GF-D8 (cell line): ENCODE measurements around the gene GARNL3.

Experiments
- DNase-seq: peaks from one replicate; lab custom pipeline; 2025; lab: John Stamatoyannopoulos, UW

The GARNL3 gene

DNA sequence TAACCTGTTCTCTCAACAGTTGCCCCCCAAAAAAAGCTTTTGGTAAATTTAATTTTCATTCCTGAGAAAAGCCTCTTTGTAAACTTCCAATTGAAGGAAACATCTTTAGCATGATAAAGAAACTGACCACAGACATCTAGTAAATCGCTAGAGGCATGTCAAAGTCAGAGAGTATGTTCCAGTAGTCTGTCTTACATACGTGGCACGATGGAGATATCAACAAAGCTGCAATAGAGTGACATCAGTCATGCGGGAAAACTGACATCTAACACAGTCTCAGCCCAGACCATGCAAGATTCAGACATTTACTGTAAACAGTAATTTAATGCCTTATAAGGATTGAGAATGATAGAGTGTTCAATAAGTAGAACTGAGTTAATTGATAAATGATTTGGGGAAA lies 45.1 kb downstream of the GARNL3 start:
- DNase-seq: no peak

DNA sequence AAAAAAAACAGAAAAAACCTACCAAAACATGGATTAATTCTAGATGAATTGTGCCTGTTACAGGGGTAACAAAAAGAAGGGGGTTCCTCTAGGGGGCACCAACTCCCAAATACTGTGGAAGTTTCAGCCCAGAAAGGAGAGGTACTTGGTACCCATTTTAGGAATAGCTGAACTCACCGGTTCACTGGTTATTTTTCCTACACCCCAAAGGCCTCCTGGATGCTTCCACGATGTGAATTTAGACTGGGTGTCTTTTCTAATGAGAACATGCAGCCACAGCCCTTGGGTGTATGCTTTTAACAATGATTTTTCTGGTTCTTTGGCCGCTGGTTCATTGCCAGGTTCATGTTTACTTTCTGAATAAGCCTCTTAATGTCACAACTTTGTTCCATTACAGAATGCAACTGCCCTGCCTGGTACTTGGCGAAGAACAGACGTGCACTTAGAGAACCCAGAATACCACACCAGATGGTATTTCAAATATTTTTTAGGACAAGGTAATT lies 46.7 kb downstream of the GARNL3 start:
- no peak for DNase-seq

DNA sequence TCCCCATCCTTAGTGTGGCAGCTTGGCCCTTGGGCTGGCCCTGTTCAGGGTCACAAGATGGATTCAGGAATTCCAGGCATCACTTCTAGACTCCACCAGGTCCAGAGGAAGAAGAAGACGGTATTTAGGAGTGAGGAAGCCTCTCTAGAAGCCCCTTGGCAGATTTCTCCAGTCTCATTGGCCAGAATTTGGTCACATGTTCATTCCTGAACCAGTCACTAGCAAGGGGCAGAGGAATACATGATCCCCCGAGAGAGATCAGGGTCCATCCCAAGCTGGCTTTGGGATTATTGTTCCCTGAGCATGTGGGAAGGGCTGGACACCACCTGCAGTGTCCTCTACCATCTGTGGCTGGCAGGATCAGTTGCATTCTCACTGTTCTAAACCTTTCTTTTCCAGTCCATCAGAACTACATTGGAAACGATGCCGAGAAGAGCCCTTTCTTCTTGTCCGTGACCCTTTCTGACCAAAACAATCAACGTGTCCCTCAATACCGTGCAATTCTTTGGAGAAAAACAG lies 48.5 kb downstream of the GARNL3 start:
- no peak for DNase-seq

DNA sequence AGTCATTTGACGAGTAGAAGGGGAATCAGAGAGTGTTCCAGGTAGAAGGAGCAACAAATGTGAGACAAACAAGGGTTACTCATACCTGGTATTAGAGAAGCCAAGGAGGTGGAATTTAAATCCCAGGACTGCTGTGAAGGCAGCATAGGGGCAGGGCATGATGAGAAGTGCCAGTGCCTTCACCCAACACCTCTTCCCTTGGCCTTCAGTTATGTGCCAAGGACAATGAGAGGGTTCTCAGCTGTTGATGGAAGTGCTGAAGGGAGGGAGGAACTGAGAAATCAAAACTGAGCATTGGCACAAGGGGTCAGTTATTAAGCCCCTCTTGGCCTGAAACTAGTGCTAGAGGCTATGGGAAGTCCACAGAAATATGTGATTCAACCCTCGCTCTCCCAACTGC lies 50.3 kb downstream of the GARNL3 start:
- DNase-seq: no peak

DNA sequence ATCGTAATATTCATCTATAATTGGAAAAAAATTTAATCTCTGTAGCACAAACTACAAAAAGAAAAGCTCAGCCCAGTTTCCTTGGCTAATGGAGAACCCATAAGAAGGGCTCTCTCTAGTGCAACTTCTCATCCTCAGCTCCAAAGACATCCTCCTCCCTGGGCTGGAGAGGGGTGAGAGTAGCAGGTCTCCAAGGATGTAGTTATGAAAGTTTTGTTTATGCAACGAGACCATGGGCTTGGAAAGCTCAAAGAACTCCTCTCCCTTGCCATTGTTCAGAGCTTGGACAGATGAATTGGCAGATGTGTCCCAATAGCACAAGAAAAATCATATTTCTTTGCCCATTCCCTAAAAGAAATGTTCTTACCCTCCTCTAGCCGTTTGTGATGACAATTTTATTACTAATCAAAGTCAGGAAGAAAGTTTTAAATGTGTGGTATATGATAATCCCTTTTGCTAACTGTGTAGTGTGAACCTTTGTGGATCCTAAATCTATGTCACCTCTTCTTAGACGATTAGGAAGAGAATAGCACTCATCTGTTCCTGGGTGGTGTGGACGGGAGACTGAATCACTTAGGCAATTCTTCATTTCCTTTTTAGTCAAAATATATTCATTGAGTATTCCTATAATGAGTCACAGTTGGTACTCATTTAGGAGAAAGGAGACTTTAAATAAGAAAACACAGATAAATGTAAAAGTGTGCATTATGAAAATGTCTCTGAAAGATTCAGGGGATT lies 52.2 kb downstream of the GARNL3 start:
- DNase-seq: no peak

DNA sequence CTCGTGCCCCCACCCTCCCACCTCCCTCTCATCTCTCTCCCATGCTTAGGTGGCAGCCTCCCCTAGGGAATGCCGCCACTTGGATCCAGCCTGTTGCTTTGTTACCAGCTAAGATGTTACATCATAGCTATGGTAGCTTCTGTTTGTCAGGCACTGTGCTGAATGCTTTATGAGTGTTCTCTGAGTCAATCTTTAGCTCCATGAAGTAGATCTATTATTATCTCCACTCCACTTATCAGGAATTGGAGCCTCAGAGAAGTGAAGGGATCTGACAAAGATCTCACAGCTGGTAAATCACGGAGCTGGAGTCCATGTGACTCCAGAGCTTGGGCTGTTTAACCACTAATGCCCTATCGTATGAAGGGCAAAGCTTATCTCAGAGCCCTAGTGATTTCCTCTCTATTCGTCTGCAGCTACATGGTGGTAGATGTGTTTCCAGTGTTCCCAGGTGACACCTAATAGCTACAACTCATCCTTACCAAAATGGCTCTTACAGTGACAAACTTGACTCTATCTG lies 54.1 kb downstream of the GARNL3 start:
- DNase-seq: no peak

DNA sequence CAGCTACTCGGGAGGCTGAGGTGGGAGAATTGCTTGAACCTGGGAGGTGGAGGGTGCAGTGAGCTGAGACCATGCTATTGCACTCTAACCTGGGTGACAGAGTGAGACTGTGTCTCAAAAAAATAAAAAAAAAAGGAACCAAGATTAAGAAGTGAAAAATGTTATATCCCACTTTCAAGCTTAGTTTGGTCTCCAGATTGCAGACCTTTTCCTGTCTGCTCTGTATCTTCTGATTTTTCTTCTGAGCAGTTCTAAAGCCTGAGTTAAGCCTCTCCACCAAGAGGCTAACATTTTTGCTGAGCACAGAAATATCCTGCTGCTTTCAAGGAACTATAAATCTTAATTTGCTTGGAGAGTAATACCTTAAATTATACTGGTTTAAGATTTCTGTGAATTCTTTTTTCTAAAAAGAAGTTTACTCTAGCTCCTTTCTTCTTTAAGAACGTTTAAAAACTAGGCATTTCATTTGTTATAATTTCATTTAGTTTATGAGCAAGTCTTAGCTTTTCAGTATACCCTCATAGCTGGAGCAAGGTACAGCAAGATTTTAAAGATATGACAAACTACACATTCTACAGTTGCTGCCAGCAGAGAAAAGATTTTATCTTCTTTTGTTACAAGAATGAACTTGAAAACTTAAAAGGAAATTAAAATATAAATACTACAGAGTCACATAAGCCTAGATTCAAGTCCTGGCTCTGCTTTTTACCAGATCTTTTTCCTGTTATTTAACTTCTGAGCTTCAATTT lies 55.0 kb downstream of the GARNL3 start:
- DNase-seq: no peak

DNA sequence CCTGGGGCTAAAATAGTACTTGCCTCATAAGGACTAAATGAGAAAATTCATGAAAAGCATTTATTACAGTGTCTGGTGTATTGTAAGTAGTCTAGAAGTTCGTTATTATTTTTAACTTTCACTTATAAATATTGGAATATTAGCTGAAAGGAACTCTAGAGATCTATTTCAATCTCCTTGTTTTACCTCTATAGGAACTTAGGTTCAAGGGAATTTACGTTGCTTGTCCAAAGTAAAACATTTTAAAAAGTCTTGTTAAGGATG lies 55.5 kb downstream of the GARNL3 start:
- DNase-seq: no peak

DNA sequence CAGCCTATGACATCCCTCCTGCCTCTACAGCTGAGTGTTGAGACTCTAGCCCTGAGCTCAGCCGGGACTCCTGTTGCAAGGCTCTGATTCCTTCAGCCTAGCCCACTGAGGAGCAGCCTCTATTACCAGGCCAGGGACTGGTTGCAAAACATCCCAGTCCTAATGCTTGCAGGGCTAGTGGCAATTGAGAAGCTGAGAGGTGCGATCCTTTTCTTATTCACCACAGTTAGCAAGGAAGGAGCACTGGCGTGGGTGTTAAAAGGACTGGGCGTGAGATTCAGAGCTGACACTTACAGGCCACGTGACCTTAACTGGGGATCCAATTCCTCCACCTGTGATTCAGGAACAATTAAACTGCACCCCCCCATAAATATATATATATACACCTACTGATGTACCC lies 58.8 kb downstream of the GARNL3 start:
- no peak for DNase-seq

DNA sequence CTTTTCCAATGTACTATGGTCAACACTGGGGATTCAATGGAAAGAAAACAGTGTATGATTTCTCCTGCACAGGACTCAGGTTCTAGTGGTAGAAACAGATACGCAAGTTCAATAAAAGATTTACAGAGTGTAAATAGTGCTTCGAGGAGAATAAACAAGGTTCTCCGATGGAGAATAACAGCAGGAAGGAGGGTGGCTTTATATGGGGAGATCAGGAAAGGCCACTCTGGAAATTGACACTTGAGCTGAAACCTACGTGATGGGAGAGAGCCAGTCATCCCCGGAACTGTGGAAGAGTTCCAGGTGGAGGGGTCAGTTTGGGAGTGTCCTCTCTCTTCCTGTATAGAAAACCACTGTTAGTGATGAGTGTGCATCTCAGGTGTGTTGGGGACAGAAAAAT lies 65.9 kb downstream of the GARNL3 start:
- no peak for DNase-seq

DNA sequence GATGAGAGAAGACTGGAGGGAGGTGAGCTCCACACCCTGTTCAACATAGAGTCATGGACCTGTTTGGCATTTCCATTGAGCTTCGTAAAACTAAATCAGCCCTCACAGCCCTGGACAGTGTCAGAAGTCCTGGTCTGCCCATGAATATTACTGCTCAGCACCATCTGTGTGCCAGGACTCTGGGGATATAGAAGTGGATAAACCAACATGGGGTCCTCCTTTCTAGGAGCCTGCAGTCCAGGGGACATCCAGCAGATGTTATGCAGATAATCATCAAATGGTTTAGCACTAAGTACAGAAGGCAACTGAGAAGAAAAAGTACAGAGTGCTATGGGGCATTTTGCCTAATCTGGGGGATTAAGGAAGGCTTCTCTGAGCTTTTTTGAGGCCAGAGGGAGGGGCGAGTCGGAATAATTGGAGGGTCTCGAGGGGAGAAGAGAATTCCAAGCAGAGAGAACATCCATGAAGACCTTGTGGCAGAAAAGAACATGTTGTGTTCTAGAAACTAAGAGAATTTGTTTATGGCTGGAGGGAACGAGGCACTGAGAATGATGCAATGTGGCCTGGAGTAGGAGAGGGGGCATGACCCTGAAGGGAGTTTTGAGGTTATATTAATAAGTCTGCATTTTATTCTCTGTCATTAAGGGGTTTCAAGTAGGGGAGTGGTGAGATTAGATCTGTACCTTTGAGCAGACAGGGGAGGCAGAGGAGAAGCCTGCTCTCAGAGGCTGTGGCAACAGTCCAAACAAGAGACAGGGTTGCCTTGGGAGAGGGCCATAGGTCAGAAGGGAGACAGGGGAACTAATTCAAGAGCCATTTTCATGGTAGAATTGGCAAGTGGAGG lies 68.9 kb downstream of the GARNL3 start:
- DNase-seq: no peak

DNA sequence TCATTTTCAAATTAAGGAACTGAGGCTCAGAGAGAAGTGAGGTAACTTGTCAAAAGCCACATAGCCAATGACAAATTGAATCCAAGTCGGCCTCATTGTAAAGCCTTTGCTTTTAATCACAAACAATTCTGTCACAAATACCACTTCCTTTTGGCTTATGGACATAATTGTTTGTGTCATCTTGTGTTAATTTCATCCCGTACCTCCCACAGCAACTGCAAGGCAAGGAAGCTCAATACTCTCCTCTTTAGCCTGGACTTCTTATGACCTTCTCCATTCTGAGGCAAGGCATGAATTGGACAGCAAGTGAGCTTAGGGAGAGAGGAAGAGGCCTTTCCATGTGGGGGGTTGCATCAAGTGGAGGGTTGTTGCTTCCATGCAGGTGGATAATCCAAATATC lies 70.2 kb downstream of the GARNL3 start:
- no peak for DNase-seq

DNA sequence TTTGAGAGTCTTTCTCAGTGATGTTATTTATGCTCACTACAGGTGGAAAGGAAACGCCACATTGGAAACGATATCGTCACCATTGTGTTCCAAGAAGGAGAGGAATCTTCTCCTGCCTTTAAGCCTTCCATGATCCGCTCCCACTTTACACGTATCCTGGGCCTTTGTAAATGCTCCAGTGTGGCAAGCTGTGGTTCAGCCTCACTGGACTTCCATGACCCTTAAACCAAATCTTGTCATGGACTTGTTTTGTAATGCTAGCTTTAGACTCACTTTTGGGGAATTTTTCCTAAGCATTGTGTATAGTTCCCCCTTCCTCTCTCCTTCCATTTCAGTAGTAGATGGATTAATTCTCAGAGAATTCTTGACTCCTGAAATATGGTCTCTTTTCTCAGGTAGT lies 71.5 kb downstream of the GARNL3 start:
- no peak for DNase-seq

DNA sequence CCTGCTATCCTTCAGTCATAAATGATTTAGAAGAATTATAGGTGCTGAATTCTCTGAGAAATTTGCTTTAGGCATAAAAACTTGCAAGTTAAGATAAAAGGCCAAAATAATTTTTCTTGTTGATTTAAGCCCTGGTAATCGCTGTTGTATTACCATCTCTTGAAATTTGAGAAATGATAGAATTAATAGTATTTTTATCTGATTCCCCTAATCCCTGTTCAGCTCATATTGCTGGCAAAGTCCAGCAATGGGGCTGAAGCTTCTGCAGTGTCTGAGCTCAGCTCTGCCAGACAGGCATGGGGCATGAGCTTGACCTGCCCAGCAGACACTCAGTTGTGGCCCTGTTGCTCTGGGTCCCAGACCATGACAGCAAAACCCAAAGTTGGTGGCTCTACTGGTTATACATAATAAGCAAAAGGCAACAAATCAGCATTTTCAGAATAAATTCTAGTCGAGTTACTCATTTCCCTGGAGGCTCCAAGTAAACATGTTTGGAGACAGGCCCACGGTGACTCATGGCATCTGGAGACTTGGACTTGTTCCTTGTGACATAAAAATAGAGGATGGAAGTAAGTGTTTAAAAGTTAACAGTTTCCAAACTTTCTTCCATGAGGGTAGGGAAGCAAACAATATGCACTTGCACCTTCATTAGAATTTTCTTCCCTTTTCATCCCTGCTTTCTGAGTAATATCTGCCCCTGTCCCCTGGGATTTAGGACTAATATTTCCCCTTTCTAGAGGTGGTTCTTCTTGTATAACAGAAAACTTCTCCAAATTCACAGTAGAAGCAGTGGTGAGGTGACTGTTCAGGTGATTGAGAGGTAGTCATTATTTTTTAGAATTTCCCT lies 72.2 kb downstream of the GARNL3 start:
- no peak for DNase-seq

DNA sequence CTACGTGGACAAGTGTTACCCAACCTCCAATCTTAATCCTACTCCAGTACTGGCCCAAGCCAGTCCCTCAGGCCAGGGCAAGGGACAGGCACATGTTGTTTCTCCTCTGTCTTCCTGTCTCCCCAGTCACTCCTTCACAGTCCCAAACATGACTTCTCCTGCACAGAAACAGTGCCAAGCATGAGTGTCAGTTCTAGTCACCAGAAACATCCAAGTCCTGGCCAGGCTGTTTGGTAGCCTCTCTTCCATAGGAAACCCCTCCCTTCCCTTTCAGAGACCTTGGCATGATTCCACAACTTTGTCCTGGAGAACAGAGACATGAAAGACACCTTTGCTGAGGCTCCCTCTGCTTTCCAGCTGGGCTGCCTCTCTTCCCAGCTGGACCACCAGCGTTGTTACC lies 76.1 kb downstream of the GARNL3 start:
- no peak for DNase-seq

DNA sequence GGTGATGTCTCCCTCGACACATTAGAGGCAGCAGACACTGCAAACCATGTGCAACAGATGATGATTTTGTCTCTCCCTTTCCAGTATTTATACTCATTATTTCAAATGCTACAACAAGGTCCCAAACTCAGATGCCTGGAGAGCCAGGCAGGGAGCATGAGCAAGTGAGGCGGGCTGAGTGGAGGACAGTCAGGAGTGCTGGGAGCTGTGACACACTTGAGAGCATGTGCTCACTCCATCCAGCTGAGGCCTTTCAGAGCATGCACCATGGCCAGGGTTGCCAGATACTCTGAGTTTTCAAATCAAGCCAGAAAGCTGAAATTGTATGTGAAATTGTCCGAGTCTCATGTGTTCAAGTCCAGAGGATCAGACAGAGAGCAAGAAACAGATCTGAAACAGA lies 76.6 kb downstream of the GARNL3 start:
- DNase-seq: no peak

DNA sequence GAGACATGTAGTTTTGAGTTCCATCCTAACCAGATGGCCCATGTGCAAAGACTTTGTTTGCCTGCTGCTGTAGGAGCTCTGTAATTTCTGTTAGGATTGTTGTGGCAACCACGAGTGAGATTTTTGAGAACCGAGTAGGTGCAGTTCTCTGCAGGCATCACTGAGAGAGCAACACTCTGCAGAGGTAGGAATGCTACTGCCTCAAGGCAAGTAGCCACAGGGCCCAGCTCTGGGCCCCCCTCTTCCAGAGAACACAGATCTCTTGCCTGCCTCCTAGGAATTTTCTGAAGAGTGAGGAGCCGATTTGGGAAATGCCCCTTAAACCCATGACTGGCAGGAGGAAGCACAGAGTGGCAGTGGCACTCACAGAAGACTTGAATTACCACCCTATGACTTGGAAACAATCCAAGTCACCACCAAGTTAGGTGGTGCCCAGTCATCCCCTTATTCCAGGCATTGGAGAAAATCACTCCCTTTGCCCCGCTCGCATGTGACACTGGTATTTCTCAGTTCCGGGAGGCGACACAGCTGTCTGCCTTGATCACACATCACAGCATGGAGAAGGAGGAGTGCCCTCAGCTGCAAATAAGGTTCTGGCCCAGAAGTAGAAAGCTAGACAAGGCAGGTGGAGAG lies 79.9 kb downstream of the GARNL3 start:
- DNase-seq: no peak

DNA sequence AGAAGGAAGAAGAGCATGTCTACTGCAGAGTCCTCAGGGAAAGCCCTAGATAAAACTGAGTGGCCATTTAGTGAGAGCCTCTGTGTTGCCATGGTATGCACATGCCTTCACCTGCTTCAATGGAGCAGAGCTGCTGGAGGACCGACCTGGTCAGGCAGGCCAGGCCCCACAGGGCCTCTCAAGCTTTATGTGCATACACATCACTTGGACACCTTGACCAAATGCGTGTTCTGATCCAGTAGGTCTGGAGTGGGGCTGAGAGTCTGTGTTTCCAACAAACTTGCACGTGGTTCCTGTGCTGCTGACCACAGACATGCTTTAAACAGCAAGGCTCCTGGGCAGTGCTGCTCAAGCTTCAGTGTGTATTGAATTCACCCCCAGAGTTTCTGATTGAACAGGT lies 81.0 kb downstream of the GARNL3 start:
- DNase-seq: no peak

DNA sequence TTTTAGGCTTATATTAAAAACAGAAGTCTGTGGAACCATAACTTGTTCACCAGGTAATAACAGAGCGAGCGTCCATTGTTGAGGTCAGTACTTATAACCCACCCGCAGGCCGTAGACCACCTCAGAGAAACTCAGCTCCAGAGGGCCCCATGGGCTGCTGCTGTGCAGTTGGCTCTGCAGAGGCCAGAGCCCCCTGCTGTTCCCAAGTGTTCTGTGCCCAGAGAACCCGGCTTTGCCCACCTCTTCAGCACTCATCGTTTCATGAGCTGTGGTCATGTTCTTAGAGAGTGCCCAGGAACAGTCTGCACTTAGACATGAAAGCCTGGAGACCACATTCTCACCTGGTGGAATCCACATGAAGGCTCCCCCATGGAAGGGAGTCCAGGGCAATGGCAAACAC lies 82.0 kb downstream of the GARNL3 start:
- DNase-seq: no peak

DNA sequence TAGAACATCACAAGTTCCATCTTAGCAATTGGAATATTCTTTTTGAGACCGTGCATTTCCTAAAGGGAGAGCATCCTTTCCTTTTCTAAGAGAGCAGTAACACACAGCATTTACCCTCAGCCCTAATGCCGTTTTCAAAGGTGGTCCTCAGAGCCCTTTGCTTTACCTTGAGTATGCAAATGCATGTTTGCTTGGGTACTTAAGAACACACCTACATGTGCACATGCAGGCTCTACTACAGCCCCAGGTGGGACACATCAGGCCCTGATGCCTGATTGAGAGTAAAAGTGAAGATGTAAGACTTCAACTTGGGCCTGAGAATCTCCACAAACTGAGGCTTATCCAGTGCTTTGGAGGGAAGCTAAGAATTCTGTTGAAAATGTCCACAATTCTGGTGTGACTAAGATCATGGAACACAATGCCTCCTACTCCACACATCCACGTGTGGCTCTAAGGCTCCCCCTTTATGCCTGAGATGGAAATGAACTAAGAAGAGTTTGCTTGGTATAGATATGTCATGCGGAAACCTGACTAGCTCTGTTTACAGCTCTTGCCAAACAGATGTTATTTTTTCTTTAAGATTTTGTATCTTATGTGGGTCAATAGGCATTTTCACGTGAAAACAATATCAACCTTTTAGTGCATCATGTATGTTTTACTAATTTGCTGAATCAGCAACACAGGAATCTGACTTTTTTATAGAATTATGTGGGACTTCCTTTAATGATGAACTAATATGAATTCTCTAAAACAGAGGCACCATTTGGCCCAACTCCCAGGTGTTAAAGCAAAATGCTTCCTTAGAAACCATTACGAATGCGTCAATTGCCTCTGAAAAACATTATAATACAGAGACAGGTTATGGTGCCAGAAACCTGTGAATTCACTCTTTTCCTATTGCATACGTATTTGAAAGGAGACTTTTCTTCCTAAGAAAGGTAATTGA lies 83.5 kb downstream of the GARNL3 start:
- no peak for DNase-seq
